OCI-LY7 (cell line): ENCODE data around the gene UVRAG.

Experiments
- CTCF ChIP-seq: fragments of 200-600 bp; sonication (generic); conservative IDR thresholded peaks from 2 replicates; pipeline ENCODE4 v1.5.1; 2014; ENCODE audit warnings: mild to moderate bottlenecking, antibody characterized with exemption, low read length, moderate library complexity, mixed read lengths
- EZH2phosphoT487 ChIP-seq: fragments of 200-600 bp; sonication (generic); IDR thresholded peaks from 2 replicates; pipeline ENCODE4 v1.6.1; 2018; ENCODE audit warnings: low read depth, borderline replicate concordance, mild to moderate bottlenecking, mixed run types, antibody characterized with exemption, low read length, moderate library complexity, mixed read lengths

DNA sequence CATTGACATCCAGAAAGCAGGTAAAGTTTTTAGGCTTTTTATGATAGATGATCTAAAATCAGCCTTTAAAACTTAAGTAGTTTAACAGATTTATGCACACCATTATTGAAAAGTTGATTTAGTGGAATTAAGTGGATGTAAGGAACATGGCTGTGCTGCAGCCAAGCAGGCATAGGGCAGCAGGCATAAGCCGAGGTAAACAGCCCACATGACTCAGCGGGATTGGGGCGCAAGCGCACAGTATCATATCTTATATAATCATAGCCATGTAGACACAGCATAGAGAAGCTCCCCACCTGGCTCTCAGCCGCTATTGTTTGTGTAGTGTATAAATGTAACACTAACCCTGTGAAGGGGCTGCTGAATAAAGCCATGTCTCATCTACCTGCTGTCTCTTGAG is 233.8 kb downstream of the UVRAG start:
- TF ChIP-seq CTCF: no peak
- TF ChIP-seq EZH2phosphoT487: no peak
